ENCODE results near the gene FLNC.

FLNC gene

GRCh38 chr7:128843938-128844621 lies 13.9 kb downstream of the FLNC start:
- no peak for TF ChIP-seq CTCF (IDR thresholded peaks at IDR 0.05)
- intact Hi-C loops (cut with DNase I; ENCODE audit: low total_unique reads) = no loop called here
- Histone ChIP-seq H3K4me3 (no peak overlapping the region), H3K9me3 (no peaks in the 10 kb centered on the region), H3K27me3 (no peaks in the 10 kb centered on the region), H3K27ac (no peak overlapping the region), H3K36me3 (peaks cover 29 to 94% (median 92%) of the 10 kb centered on the region in 3 donors), H3K4me1 (peaks cover 0 to 4% (median 0%) of the 10 kb centered on the region in 4 donors)
- no peak for DNase-seq

GRCh38 chr7:128844777-128845311 lies 14.6 kb downstream of the FLNC start:
- Histone ChIP-seq H3K27me3 (no peaks in the 10 kb centered on the region), H3K4me1 (peaks cover 0 to 4% (median 0%) of the 10 kb centered on the region in 4 donors), H3K9me3 (no peaks in the 10 kb centered on the region), H3K36me3 (peaks cover 31 to 94% (median 92%) of the 10 kb centered on the region in 3 donors), H3K4me3 (no peak overlapping the region), H3K27ac (no peak overlapping the region)
- no peak for DNase-seq
- intact Hi-C loops (cut with DNase I; ENCODE audit: low total_unique reads) = no loop called here
- TF ChIP-seq CTCF (IDR thresholded peaks at IDR 0.05) = no peak

- no peak for DNase-seq
- H3K36me3 ChIP-seq = peaks cover 38 to 96% (median 92%) of the 10 kb centered on the region in 3 donors
- H3K4me3 ChIP-seq = no peak overlapping the region
- no peak overlapping the region for H3K27ac ChIP-seq
- no peaks in the 10 kb centered on the region for H3K9me3 ChIP-seq
- H3K4me1 ChIP-seq = peaks cover 0 to 4% (median 0%) of the 10 kb centered on the region in 4 donors
- H3K27me3 ChIP-seq = no peaks in the 10 kb centered on the region
- intact Hi-C loops (cut with DNase I; ENCODE audit: low total_unique reads) = no loop called here
- no peak for TF ChIP-seq CTCF (IDR thresholded peaks at IDR 0.05)
Observed at GRCh38 chr7:128845475-128845874, 15.3 kb downstream of the FLNC start.

GRCh38 chr7:128845987-128846386 lies 15.8 kb downstream of the FLNC start:
- intact Hi-C loops (cut with DNase I; ENCODE audit: low total_unique reads) = no loop called here
- Histone ChIP-seq H3K27me3 (no peaks in the 10 kb centered on the region), H3K9me3 (no peaks in the 10 kb centered on the region), H3K4me1 (peaks cover 0 to 4% (median 0%) of the 10 kb centered on the region in 4 donors), H3K4me3 (no peak overlapping the region), H3K27ac (no peak overlapping the region), H3K36me3 (peaks cover 43 to 96% (median 92%) of the 10 kb centered on the region in 3 donors)
- TF ChIP-seq CTCF (IDR thresholded peaks at IDR 0.05) = no peak
- no peak for DNase-seq

GRCh38 chr7:128846781-128847444 lies 16.7 kb downstream of the FLNC start:
- no peak for TF ChIP-seq CTCF (IDR thresholded peaks at IDR 0.05)
- DNase-seq = no peak
- no peak overlapping the region for H3K4me3 ChIP-seq
- intact Hi-C loops (cut with DNase I; ENCODE audit: low total_unique reads) = no loop called here
- H3K27ac ChIP-seq = no peak overlapping the region
- no peaks in the 10 kb centered on the region for H3K9me3 ChIP-seq
- no peaks in the 10 kb centered on the region for H3K27me3 ChIP-seq
- peaks cover 0 to 2% (median 0%) of the 10 kb centered on the region in 4 donors for H3K4me1 ChIP-seq
- H3K36me3 ChIP-seq = peaks cover 51 to 99% (median 94%) of the 10 kb centered on the region in 3 donors
